NB4 (cell line): ENCODE results near the gene CHST11.

Experiments used
- MYC ChIP-seq: IDR thresholded peaks from 2 replicates; pipeline ENCODE4 v1.6.1; 2011; ENCODE audit warnings: low read depth, low read length
- POLR2A ChIP-seq: IDR thresholded peaks from 2 replicates; pipeline ENCODE4 v1.6.1; 2011; ENCODE audit warnings: mild to moderate bottlenecking; ENCODE audit not compliant: insufficient read length; ENCODE audit errors: extremely low read depth
- TF ChIP-seq, protein P1 (sequence below): IDR thresholded peaks from one replicate; pipeline ENCODE4 v1.5.1; 2012; ENCODE audit warnings: low read depth, low read length
- TF ChIP-seq, protein P2 (sequence below): IDR thresholded peaks from 2 replicates; pipeline ENCODE4 v1.6.1; 2011; ENCODE audit warnings: low read depth, low read length

GRCh38 chr12:104722601-104723534, 266.1 kb downstream of the CHST11 start:
- TF ChIP-seq, protein P1, sequence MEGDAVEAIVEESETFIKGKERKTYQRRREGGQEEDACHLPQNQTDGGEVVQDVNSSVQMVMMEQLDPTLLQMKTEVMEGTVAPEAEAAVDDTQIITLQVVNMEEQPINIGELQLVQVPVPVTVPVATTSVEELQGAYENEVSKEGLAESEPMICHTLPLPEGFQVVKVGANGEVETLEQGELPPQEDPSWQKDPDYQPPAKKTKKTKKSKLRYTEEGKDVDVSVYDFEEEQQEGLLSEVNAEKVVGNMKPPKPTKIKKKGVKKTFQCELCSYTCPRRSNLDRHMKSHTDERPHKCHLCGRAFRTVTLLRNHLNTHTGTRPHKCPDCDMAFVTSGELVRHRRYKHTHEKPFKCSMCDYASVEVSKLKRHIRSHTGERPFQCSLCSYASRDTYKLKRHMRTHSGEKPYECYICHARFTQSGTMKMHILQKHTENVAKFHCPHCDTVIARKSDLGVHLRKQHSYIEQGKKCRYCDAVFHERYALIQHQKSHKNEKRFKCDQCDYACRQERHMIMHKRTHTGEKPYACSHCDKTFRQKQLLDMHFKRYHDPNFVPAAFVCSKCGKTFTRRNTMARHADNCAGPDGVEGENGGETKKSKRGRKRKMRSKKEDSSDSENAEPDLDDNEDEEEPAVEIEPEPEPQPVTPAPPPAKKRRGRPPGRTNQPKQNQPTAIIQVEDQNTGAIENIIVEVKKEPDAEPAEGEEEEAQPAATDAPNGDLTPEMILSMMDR, result no peak
- TF ChIP-seq POLR2A, result no peak
- no peak for TF ChIP-seq MYC
- TF ChIP-seq, protein P2, sequence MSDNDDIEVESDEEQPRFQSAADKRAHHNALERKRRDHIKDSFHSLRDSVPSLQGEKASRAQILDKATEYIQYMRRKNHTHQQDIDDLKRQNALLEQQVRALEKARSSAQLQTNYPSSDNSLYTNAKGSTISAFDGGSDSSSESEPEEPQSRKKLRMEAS, result no peak
